GM12892 (cell line): ENCODE data around the gene MAP4K4.

Experiments used
- POLR2A ChIP-seq: IDR thresholded peaks from 2 replicates; pipeline ENCODE4 v1.6.1; 2011; ENCODE audit warnings: low read depth, low read length, control low read depth
- POLR2AphosphoS5 ChIP-seq: IDR thresholded peaks from 2 replicates; pipeline ENCODE4 v1.6.1; 2011; ENCODE audit warnings: low read depth, low read length, control low read depth

DNA sequence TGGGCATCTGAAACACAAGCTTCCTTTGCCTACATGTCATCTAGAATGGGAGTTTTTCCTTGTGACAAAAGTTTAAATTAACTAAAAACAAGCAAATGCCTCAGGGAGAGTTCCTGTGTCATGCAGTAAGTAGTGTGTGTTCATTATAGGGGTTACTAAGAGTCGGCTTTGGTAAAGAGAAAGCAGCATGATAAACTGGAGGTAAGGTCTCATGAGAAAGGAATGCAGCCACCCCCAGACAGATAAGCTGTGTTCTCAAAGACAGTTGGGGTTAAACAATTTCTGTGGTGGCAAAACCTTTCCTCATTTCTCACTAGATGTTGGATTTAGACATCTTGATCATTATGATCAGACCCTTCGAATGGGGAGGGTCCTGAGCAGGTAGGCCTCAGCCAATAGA, 129.7 kb downstream of the MAP4K4 start:
- TF ChIP-seq POLR2A (no peak), POLR2AphosphoS5 (no peak)
